Suprapubic skin (tissue), 4 donors: ENCODE measurements around the gene CEACAM4. TPM values are rescaled to one million over a fixed set of nuclear protein-coding genes. Genes with fewer than 3 reads are reported as not detected.
A peak's percentile ranks its signal among the peaks of the same experiment; 100 is the strongest.
"Not testable (repeated sequence)": the region's sequence is repeated elsewhere in the genome, so short reads cannot be mapped to it uniquely, and the experiment has no call there.

ENCODE experiments used
- DNase-seq, 2 donors: peaks; one replicate each; pipeline ENCODE4 v3.0.0-alpha.2; 2019; ENCODE audit warnings: low spot score in 2 of 2
- H3K27ac ChIP-seq: fragments of 200-600 bp; sonication (generic); one replicate; pipeline ENCODE4 v1.5.1; 2019
- H3K27me3 ChIP-seq: fragments of 200-600 bp; sonication (generic); one replicate; pipeline ENCODE4 v1.5.1; 2019
- H3K36me3 ChIP-seq: fragments of 200-600 bp; sonication (generic); one replicate; pipeline ENCODE4 v1.5.1; 2019
- H3K4me1 ChIP-seq: fragments of 200-600 bp; sonication (generic); one replicate; pipeline ENCODE4 v1.5.1; 2019
- H3K4me3 ChIP-seq: fragments of 200-600 bp; sonication (generic); one replicate; pipeline ENCODE4 v1.5.1; 2019; ENCODE audit warnings: mild to moderate bottlenecking
- H3K9me3 ChIP-seq: fragments of 200-600 bp; sonication (generic); one replicate; pipeline ENCODE4 v1.5.1; 2019
- CTCF ChIP-seq, 2 donors: fragments of 200-600 bp in 1 of 2; fragments of 450-650 bp in 1 of 2; sonication (generic) in 1 of 2; IDR thresholded peaks; one replicate each; pipeline ENCODE4 v1.5.1; 2016 to 2019; ENCODE audit warnings: antibody characterized with exemption in 2 of 2, mild to moderate bottlenecking in 1 of 2, moderate library complexity in 1 of 2
- EP300 ChIP-seq: sonication (generic); formaldehyde crosslinking; IDR thresholded peaks from one replicate; pipeline ENCODE4 v1.6.1; 2017; ENCODE audit warnings: antibody characterized with exemption
- POLR2A ChIP-seq, 2 donors: fragments of 450-650 bp; IDR thresholded peaks; one replicate each; pipeline ENCODE4 v1.6.1; 2017; ENCODE audit warnings: antibody characterized with exemption in 2 of 2, mild to moderate bottlenecking in 2 of 2, moderate library complexity in 2 of 2
- POLR2AphosphoS5 ChIP-seq, 3 donors: sonication (generic); formaldehyde crosslinking; IDR thresholded peaks; one replicate each; pipeline ENCODE4 v1.6.1; 2017; ENCODE audit warnings: antibody characterized with exemption in 3 of 3
- WGBS: methylation state at CpG from one replicate; pipeline ENCODE4 v1.1.5; 2018; 5-methylcytosine and 5-hydroxymethylcytosine counted together
- total RNA-seq, 4 donors: library from RNA; depleted of rRNA; stranded (reverse); fragments of >200 nt; gene quantifications; one replicate each; pipeline ENCODE4 v1.1.0, GENCODE V29; 2016

The CEACAM4 gene
- total RNA-seq, 4 donors from 2014 or later = 1.9 TPM; not detected in 3

- no peak for DNase-seq
- H3K27ac ChIP-seq = no peak overlapping the region
- H3K4me1 ChIP-seq = no peaks in the 10 kb centered on the region
- 65% methylated on average over 2 of the region's 2 CpGs for WGBS
- H3K4me3 ChIP-seq = no peak overlapping the region
- no peaks in the 10 kb centered on the region for H3K36me3 ChIP-seq
- H3K27me3 ChIP-seq = peaks cover 26% of the 10 kb centered on the region
- no peaks in the 10 kb centered on the region for H3K9me3 ChIP-seq
- TF ChIP-seq CTCF (IDR thresholded peaks at IDR 0.05) (no peak), POLR2A (IDR thresholded peaks at IDR 0.05) (no peak), POLR2AphosphoS5 (IDR thresholded peaks at IDR 0.05) (no peak), EP300 (no peak)
Observed at GRCh38 chr19:41657157-41657556, 30.3 kb upstream of the CEACAM4 start.

DNA sequence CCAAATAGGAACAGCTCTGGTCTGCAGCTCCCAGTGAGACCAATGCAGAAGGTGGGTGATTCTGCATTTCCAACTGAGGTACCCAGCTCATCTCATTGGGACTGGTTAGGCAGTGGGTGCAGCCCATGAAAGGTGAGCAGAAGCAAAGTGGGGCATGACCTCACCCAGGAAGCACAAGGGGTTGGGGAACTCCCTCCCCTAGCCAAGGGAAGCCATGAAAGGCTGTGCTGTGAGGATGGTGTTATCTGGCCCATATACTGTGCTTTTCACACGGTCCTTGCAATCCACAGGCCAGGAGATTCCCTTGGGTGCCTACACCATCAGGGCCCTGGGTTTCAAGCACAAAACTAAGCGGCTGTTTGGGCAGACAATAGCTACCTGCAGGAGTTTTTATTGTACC lies 29.9 kb upstream of the CEACAM4 start:
- DNase-seq, H3K4me3 ChIP-seq, H3K36me3 ChIP-seq, H3K27ac ChIP-seq, H3K9me3 ChIP-seq, H3K4me1 ChIP-seq: not testable (repeated sequence)
- WGBS = no CpG with 5 or more reads among the region's 2 CpGs
- peaks cover 30% of the 10 kb centered on the region for H3K27me3 ChIP-seq

DNA sequence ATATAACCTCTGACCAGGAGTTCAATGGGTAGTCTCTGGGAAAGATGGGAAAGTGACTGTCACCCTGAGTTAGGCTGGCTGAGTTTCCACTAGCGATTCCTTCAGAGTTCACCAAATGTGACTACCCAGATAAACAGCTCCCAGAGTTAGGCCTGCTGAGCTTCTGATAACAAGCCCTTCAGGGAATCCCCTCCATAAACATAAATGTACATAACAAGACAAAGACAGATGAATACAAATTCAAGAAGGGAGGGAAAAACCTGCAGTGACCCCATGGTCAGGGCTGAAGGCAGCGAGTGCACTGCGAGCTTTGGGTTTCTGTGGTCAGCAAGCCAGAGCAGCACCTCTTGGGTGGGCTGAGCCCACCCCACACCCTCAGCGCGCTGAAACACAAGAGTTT lies 25.4 kb upstream of the CEACAM4 start:
- no peaks in the 10 kb centered on the region for H3K36me3 ChIP-seq
- no peak for TF ChIP-seq POLR2AphosphoS5 (IDR thresholded peaks at IDR 0.05)
- TF ChIP-seq EP300 = no peak
- TF ChIP-seq POLR2A (IDR thresholded peaks at IDR 0.05) = no peak
- TF ChIP-seq CTCF (IDR thresholded peaks at IDR 0.05) = no peak
- no peak overlapping the region for H3K27ac ChIP-seq
- H3K4me1 ChIP-seq = no peaks in the 10 kb centered on the region
- DNase-seq = no peak
- 64% methylated on average over 3 of the region's 5 CpGs for WGBS
- peaks cover 56% of the 10 kb centered on the region for H3K27me3 ChIP-seq
- no peak overlapping the region for H3K4me3 ChIP-seq
- no peaks in the 10 kb centered on the region for H3K9me3 ChIP-seq

- Histone ChIP-seq H3K4me3 (no peak overlapping the region), H3K27ac (no peak overlapping the region), H3K36me3 (no peaks in the 10 kb centered on the region), H3K4me1 (no peaks in the 10 kb centered on the region), H3K27me3 (peaks cover 50% of the 10 kb centered on the region), H3K9me3 (no peaks in the 10 kb centered on the region)
- 49% methylated on average over 3 of the region's 3 CpGs for WGBS
- TF ChIP-seq EP300 = no peak
- no peak for TF ChIP-seq CTCF (IDR thresholded peaks at IDR 0.05)
- no peak for TF ChIP-seq POLR2A (IDR thresholded peaks at IDR 0.05)
- no peak for TF ChIP-seq POLR2AphosphoS5 (IDR thresholded peaks at IDR 0.05)
- DNase-seq = no peak
Observed at GRCh38 chr19:41649827-41650226, 23.0 kb upstream of the CEACAM4 start.

- H3K4me1 ChIP-seq = no peaks in the 10 kb centered on the region
- no peaks in the 10 kb centered on the region for H3K36me3 ChIP-seq
- peaks cover 32% of the 10 kb centered on the region for H3K27me3 ChIP-seq
- TF ChIP-seq POLR2A (IDR thresholded peaks at IDR 0.05) (no peak), POLR2AphosphoS5 (IDR thresholded peaks at IDR 0.05) (no peak), CTCF (IDR thresholded peaks at IDR 0.05) (peak in 1 of 2 donors; percentile 26), EP300 (no peak)
- WGBS = 41% methylated on average over 14 of the region's 14 CpGs
- DNase-seq = no peak
- no peak overlapping the region for H3K4me3 ChIP-seq
- no peak overlapping the region for H3K27ac ChIP-seq
- H3K9me3 ChIP-seq = no peaks in the 10 kb centered on the region
Observed at GRCh38 chr19:41646589-41647204, 19.8 kb upstream of the CEACAM4 start.
